AG04450 (cell line): ENCODE results near the gene APCDD1L. TPM values are rescaled to one million over a fixed set of nuclear protein-coding genes. Genes with fewer than 3 reads are reported as not detected.

Experiments
- CTCF ChIA-PET: fragments of 300-600, 350-600 bp; formaldehyde crosslinking; extraction: SDS; loops from one replicate; lab custom pipeline; 2022; ENCODE audit warnings: antibody characterized with exemption, inconsistent platforms; lab: Charles Lee
- POLR2A ChIA-PET: fragments of 350-600 bp; formaldehyde crosslinking; extraction: SDS; loops from one replicate; lab custom pipeline; 2021; ENCODE audit warnings: antibody characterized with exemption, inconsistent platforms; lab: Yijun Ruan, JAX
- DNase-seq: peaks from one replicate; pipeline ENCODE4 v3.0.0-alpha.2; 2011; ENCODE audit warnings: low read depth, low spot score
- H3K27ac ChIP-seq: one replicate; pipeline ENCODE4 v1.5.1; 2012; ENCODE audit warnings: low read depth, low read length, control low read depth
- H3K27me3 ChIP-seq: one replicate; pipeline ENCODE4 v1.6.0; 2012; ENCODE audit warnings: low read length; ENCODE audit not compliant: control insufficient read depth, insufficient read depth
- H3K4me3 ChIP-seq: 2 replicates; pipeline ENCODE4 v1.5.1; 2011; ENCODE audit warnings: mild to moderate bottlenecking, low read depth, low read length, control low read depth
- H3K9me3 ChIP-seq: 2 replicates; pipeline ENCODE4 v1.5.1; 2012; ENCODE audit warnings: low read length; ENCODE audit not compliant: control insufficient read depth, insufficient read depth
- CTCF ChIP-seq: IDR thresholded peaks from 2 replicates; pipeline ENCODE4 v1.5.1; 2011; ENCODE audit warnings: low read depth, low read length, control low read depth, inconsistent platforms
- polyA plus RNA-seq: library from polyadenylated mRNA; depleted of rRNA; stranded (reverse); fragments of >200 nt; gene quantifications from 2 replicates; pipeline ENCODE4 v1.2.3, GENCODE V29; 2011

APCDD1L gene
- polyA plus RNA-seq, 1 experiment, result 8.6 TPM

GRCh38 chr20:58492795-58493524, 22.2 kb downstream of the APCDD1L start:
- Histone ChIP-seq H3K27me3 (no peaks in the 10 kb centered on the region), H3K27ac (no peak overlapping the region), H3K4me3 (no peak overlapping the region), H3K9me3 (peaks cover 3% of the 10 kb centered on the region)
- POLR2A ChIA-PET, result no interaction called here
- TF ChIP-seq CTCF, result no peak
- DNase-seq, result no peak
- CTCF ChIA-PET, result no interaction called here

GRCh38 chr20:58492074-58492718, 23.0 kb downstream of the APCDD1L start:
- no peaks in the 10 kb centered on the region for H3K27me3 ChIP-seq
- no peak overlapping the region for H3K27ac ChIP-seq
- no peak for TF ChIP-seq CTCF
- H3K4me3 ChIP-seq, result no peak overlapping the region
- POLR2A ChIA-PET, result no interaction called here
- DNase-seq, result no peak
- CTCF ChIA-PET, result no interaction called here
- peaks cover 3% of the 10 kb centered on the region for H3K9me3 ChIP-seq

- H3K9me3 ChIP-seq, result peaks cover 23% of the 10 kb centered on the region
- H3K4me3 ChIP-seq, result no peak overlapping the region
- H3K27ac ChIP-seq, result no peak overlapping the region
- ChIA-PET POLR2A (interaction anchor here (0.5 kb wide), 1 partner anchor 16 kb away, joined by 5 read pairs; no protein-coding TSS in a partner anchor), CTCF (no interaction called here)
- DNase-seq, result no peak
- no peak for TF ChIP-seq CTCF
- H3K27me3 ChIP-seq, result no peaks in the 10 kb centered on the region
Observed at GRCh38 chr20:58486207-58486606, 29.0 kb downstream of the APCDD1L start.

GRCh38 chr20:58485393-58485792, 29.8 kb downstream of the APCDD1L start:
- no peak for DNase-seq
- Histone ChIP-seq H3K4me3 (no peak overlapping the region), H3K9me3 (peaks cover 26% of the 10 kb centered on the region), H3K27ac (no peak overlapping the region), H3K27me3 (no peaks in the 10 kb centered on the region)
- TF ChIP-seq CTCF, result no peak
- CTCF ChIA-PET, result no interaction called here
- POLR2A ChIA-PET, result no interaction called here

- Histone ChIP-seq H3K9me3 (peaks cover 27% of the 10 kb centered on the region), H3K27me3 (no peaks in the 10 kb centered on the region), H3K27ac (no peak overlapping the region), H3K4me3 (no peak overlapping the region)
- POLR2A ChIA-PET, result no interaction called here
- no peak for DNase-seq
- CTCF ChIA-PET, result interaction anchor here (0.6 kb wide), 1 partner anchor 31 kb away, joined by 3 read pairs; no protein-coding TSS in a partner anchor
- TF ChIP-seq CTCF, result no peak
Observed at GRCh38 chr20:58483470-58483869, 31.7 kb downstream of the APCDD1L start.
